Stomach (tissue), 4 donors: ENCODE data around the gene EGFL7.

Experiments used
- CTCF ChIP-seq, 7 experiments: fragments of 450-650 bp in 4 of 7; fragments of 200-600 bp in 3 of 7; sonication (generic) in 3 of 7; IDR thresholded peaks; one replicate each; pipeline ENCODE4 v1.5.1; 2016 to 2019; ENCODE audit warnings: antibody characterized with exemption in 7 of 7, control low read depth in 2 of 7, mild to moderate bottlenecking in 1 of 7
- EP300 ChIP-seq: sonication (generic); formaldehyde crosslinking; IDR thresholded peaks from one replicate; pipeline ENCODE4 v1.6.1; 2017; ENCODE audit warnings: antibody characterized with exemption
- POLR2AphosphoS5 ChIP-seq, 3 donors: sonication (generic); formaldehyde crosslinking; IDR thresholded peaks; one replicate each; pipeline ENCODE4 v1.6.1; 2016; ENCODE audit warnings: antibody characterized with exemption in 3 of 3

- no peak for TF ChIP-seq EP300
- TF ChIP-seq POLR2AphosphoS5 (IDR thresholded peaks at IDR 0.05) = peak; percentile 23 to 58 (median 42)
- peak in 3 of 7 experiments; percentile 21 to 53 (median 22) for TF ChIP-seq CTCF (IDR thresholded peaks at IDR 0.05)
Measured at GRCh38 chr9:136625101-136626065, 37.3 kb upstream of the EGFL7 start.
